Uterus (tissue), 4 donors: Measurements from ENCODE around the gene PRKRA. TPM values are rescaled to one million over a fixed set of nuclear protein-coding genes. Genes with fewer than 3 reads are reported as not detected.

Experiments
- DNase-seq, 2 donors: peaks; one replicate each; pipeline ENCODE4 v3.0.0-alpha.2; 2019 to 2020
- H3K27ac ChIP-seq, 2 donors: fragments of 200-600 bp; sonication (generic); 1 replicate in 1 of 2; 2 replicates in 1 of 2; pipeline ENCODE4 v1.5.1; 2016 to 2018
- H3K27me3 ChIP-seq, 2 donors: fragments of 200-600 bp; sonication (generic); one replicate each; pipeline ENCODE4 v1.5.1; 2018 to 2019; ENCODE audit warnings: control low read depth in 1 of 2
- H3K36me3 ChIP-seq, 2 donors: fragments of 200-600 bp; sonication (generic); one replicate each; pipeline ENCODE4 v1.5.1; 2019; ENCODE audit warnings: control low read depth in 1 of 2
- H3K4me1 ChIP-seq, 2 donors: fragments of 200-600 bp; sonication (generic); one replicate each; pipeline ENCODE4 v1.5.1; 2018 to 2019; ENCODE audit warnings: control low read depth in 1 of 2
- H3K4me3 ChIP-seq, 2 donors: fragments of 200-600 bp; sonication (generic); 1 replicate in 1 of 2; 2 replicates in 1 of 2; pipeline ENCODE4 v1.5.1; 2018 to 2019; ENCODE audit warnings: mild to moderate bottlenecking in 1 of 2
- H3K9me3 ChIP-seq, 2 donors: fragments of 200-600 bp; sonication (generic); one replicate each; pipeline ENCODE4 v1.5.1; 2019; ENCODE audit warnings: control low read depth in 1 of 2
- POLR2A ChIP-seq, 2 donors: fragments of 450-650 bp; IDR thresholded peaks; one replicate each; pipeline ENCODE4 v1.6.1; 2016; ENCODE audit warnings: antibody characterized with exemption in 2 of 2, mild to moderate bottlenecking in 1 of 2, moderate library complexity in 1 of 2
- intact Hi-C: fragments of 100-400 bp; cut with DNase I; formaldehyde crosslinking; loops from one replicate; pipeline ENCODE4 v1.15.1; 2023; ENCODE audit warnings: low total_unique reads
- total RNA-seq, 4 donors: library from RNA; depleted of rRNA in 3 of 4; stranded (reverse); fragments of >200 nt in 3 of 4; gene quantifications; one replicate each; pipeline versions ENCODE4 v1.1.0 to v1.2.4, GENCODE V29; 2014 to 2023
- TF ChIP-seq, protein P1 (sequence below), 4 experiments: fragments of 200-600 bp in 2 of 4; fragments of 450-650 bp in 2 of 4; sonication (generic) in 2 of 4; IDR thresholded peaks; one replicate each; pipeline ENCODE4 v1.5.1; 2016 to 2019; ENCODE audit warnings: antibody characterized with exemption in 4 of 4, mild to moderate bottlenecking in 2 of 4, moderate library complexity in 1 of 4
- donor health status: DM: yes; HTN: yes; CAD: no.

Gene PRKRA
- total RNA-seq, 4 donors from 2014 or later = 42.1 to 132 (median 68.8) TPM

- no peaks in the 10 kb centered on the region for H3K36me3 ChIP-seq
- TF ChIP-seq, protein P1, sequence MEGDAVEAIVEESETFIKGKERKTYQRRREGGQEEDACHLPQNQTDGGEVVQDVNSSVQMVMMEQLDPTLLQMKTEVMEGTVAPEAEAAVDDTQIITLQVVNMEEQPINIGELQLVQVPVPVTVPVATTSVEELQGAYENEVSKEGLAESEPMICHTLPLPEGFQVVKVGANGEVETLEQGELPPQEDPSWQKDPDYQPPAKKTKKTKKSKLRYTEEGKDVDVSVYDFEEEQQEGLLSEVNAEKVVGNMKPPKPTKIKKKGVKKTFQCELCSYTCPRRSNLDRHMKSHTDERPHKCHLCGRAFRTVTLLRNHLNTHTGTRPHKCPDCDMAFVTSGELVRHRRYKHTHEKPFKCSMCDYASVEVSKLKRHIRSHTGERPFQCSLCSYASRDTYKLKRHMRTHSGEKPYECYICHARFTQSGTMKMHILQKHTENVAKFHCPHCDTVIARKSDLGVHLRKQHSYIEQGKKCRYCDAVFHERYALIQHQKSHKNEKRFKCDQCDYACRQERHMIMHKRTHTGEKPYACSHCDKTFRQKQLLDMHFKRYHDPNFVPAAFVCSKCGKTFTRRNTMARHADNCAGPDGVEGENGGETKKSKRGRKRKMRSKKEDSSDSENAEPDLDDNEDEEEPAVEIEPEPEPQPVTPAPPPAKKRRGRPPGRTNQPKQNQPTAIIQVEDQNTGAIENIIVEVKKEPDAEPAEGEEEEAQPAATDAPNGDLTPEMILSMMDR (IDR thresholded peaks at IDR 0.05) = no peak
- TF ChIP-seq POLR2A (IDR thresholded peaks at IDR 0.05) = no peak
- H3K27ac ChIP-seq = no peak overlapping the region
- no peak for DNase-seq
- no peaks in the 10 kb centered on the region for H3K27me3 ChIP-seq
- H3K4me3 ChIP-seq = no peak overlapping the region
- intact Hi-C loops = no loop called here
- H3K9me3 ChIP-seq = no peaks in the 10 kb centered on the region
- H3K4me1 ChIP-seq = no peaks in the 10 kb centered on the region
Measured at GRCh38 chr2:178395295-178395694, 55.7 kb downstream of the PRKRA start.

DNA sequence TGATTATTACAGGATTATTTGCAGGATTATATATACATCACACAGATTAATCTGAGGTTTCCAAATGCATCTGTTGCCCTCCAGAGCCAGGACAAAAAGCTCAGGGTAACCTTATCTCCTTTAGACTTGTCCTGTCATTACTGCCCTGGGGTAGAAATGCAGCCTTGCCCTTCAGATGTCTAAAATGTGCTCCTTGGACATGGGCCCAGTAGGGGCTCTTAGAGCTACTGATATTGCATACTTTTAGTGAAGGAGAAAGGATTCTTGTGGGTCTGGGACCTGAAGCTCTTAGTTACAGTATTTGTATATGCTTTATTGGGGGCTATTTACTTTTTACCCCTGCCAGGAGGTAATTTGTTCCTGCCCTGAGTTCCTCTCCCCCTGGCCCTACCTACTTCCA is 56.1 kb downstream of the PRKRA start:
- TF ChIP-seq, protein P1 (IDR thresholded peaks at IDR 0.05) = no peak
- TF ChIP-seq POLR2A (IDR thresholded peaks at IDR 0.05) = no peak
- Histone ChIP-seq H3K4me3 (no peak overlapping the region), H3K9me3 (no peaks in the 10 kb centered on the region), H3K27ac (no peak overlapping the region), H3K4me1 (no peaks in the 10 kb centered on the region), H3K36me3 (no peaks in the 10 kb centered on the region), H3K27me3 (no peaks in the 10 kb centered on the region)
- no peak for DNase-seq
- intact Hi-C loops = no loop called here

GRCh38 chr2:178392215-178392614 is 58.8 kb downstream of the PRKRA start:
- no peak for TF ChIP-seq POLR2A (IDR thresholded peaks at IDR 0.05)
- TF ChIP-seq, protein P1 (IDR thresholded peaks at IDR 0.05) = no peak
- Histone ChIP-seq H3K9me3 (no peaks in the 10 kb centered on the region), H3K27me3 (no peaks in the 10 kb centered on the region), H3K4me1 (no peaks in the 10 kb centered on the region), H3K27ac (no peak overlapping the region), H3K36me3 (no peaks in the 10 kb centered on the region), H3K4me3 (no peak overlapping the region)
- intact Hi-C loops = no loop called here
- DNase-seq = no peak

- no peaks in the 10 kb centered on the region for H3K4me1 ChIP-seq
- H3K27me3 ChIP-seq = no peaks in the 10 kb centered on the region
- intact Hi-C loops = no loop called here
- no peaks in the 10 kb centered on the region for H3K9me3 ChIP-seq
- H3K4me3 ChIP-seq = no peak overlapping the region
- H3K36me3 ChIP-seq = no peaks in the 10 kb centered on the region
- DNase-seq = no peak
- TF ChIP-seq, protein P1 (IDR thresholded peaks at IDR 0.05) = no peak
- no peak for TF ChIP-seq POLR2A (IDR thresholded peaks at IDR 0.05)
- no peak overlapping the region for H3K27ac ChIP-seq
Measured at GRCh38 chr2:178391701-178392100, 59.3 kb downstream of the PRKRA start.

DNA sequence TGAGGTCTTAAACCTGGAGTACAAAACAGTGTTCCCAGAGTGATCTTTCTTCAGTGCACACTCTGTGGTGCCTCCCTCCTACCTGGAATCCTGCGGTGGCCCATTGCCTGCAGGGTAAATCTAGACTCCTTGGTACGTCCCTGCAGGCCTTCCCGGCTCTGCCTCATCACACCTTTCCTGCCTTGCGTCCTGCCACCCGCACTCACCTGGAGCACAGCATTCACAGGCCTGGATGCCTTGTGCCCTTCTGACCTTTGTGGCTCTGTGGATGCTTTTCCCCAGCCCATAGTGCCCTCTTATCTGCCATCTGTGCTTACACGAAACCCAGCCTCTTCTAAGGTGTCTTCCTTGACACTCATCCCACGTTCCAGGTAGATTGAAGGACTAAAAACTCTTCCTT is 62.7 kb downstream of the PRKRA start:
- TF ChIP-seq, protein P1 (IDR thresholded peaks at IDR 0.05) = no peak
- TF ChIP-seq POLR2A (IDR thresholded peaks at IDR 0.05) = no peak
- H3K27ac ChIP-seq = no peak overlapping the region
- no peaks in the 10 kb centered on the region for H3K9me3 ChIP-seq
- intact Hi-C loops = no loop called here
- no peak for DNase-seq
- no peaks in the 10 kb centered on the region for H3K4me1 ChIP-seq
- no peaks in the 10 kb centered on the region for H3K36me3 ChIP-seq
- no peaks in the 10 kb centered on the region for H3K27me3 ChIP-seq
- H3K4me3 ChIP-seq = no peak overlapping the region
